Measurements from ENCODE around the gene NLRP6. TPM values are rescaled to one million over a fixed set of nuclear protein-coding genes. Genes with fewer than 3 reads are reported as not detected.

NLRP6 gene
- total RNA-seq, 1 donor from 2014 or later, result not detected

DNA sequence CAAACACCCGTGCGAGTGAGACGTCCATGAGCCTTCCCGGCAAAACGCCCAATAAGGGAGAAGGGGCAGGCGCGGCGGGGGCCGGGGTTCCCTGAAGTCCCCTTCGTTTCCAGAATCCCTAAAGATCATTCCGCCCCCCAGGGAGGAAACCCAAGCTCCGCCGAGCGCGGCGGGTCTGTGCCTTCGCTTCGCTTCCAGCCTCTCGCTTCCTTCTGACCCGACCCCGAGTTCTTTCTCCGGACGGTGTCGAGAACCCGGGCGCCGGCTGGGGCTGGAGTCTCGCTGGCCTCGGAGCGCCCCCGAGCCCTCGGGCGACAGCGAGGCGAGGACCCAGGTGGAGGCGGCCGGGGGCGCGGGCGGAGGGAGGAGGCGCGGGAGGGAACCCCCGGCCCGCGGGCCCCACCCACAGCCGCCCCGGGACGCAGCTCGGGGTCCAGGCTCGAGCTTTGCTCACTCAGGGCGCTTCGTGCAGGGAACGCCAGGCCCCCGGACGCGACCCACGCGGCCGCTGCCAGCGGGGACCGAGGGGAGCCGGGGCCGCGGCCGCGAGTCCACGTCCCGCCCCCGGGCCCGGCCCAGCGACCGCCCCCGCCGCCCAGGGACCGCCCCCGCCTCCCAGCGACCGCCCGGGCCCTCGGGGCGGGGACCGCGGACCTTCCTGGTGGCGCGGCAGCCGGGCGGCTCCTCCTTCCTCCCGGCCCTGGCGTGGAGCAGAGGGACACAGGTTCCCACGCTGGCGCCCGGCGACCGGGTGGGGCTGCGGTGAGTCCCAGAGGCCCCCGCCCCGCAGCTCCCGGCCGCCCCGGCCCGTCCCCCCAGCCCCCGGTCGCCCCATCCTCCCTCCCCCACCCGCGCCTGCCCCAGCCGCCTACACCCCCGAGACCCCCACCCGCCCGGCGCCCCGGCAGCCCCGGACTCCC, 10.5 kb downstream of the NLRP6 start, which contains the start of gene PGGHG:
TSS of gene PGGHG (plus strand) at position 649 of the 920 bp plus-strand sequence. CDS start 691 bp downstream, outside the sequence.
- no peaks in the 10 kb centered on the region for H3K9me3 Mint-ChIP-seq
- peak within 1 kb of the TSS; percentile 56 for H3K27ac Mint-ChIP-seq
- no peaks in the 10 kb centered on the region for H3K36me3 Mint-ChIP-seq
- TF ChIP-seq, protein P1, sequence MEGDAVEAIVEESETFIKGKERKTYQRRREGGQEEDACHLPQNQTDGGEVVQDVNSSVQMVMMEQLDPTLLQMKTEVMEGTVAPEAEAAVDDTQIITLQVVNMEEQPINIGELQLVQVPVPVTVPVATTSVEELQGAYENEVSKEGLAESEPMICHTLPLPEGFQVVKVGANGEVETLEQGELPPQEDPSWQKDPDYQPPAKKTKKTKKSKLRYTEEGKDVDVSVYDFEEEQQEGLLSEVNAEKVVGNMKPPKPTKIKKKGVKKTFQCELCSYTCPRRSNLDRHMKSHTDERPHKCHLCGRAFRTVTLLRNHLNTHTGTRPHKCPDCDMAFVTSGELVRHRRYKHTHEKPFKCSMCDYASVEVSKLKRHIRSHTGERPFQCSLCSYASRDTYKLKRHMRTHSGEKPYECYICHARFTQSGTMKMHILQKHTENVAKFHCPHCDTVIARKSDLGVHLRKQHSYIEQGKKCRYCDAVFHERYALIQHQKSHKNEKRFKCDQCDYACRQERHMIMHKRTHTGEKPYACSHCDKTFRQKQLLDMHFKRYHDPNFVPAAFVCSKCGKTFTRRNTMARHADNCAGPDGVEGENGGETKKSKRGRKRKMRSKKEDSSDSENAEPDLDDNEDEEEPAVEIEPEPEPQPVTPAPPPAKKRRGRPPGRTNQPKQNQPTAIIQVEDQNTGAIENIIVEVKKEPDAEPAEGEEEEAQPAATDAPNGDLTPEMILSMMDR (IDR thresholded peaks at IDR 0.05; ENCODE audit: unreplicated experiment), result no peak
- H3K27me3 Mint-ChIP-seq (ENCODE audit: low read depth), result peaks cover 10% of the 10 kb centered on the region
- DNase-seq (ENCODE audit: low spot score in 2 of 2, unreplicated experiment in 2 of 2), result peak; percentile 48 to 68
- peak within 1 kb of the TSS; percentile 75 for H3K4me3 Mint-ChIP-seq
- peaks cover 26% of the 10 kb centered on the region for H3K4me1 Mint-ChIP-seq

DNA sequence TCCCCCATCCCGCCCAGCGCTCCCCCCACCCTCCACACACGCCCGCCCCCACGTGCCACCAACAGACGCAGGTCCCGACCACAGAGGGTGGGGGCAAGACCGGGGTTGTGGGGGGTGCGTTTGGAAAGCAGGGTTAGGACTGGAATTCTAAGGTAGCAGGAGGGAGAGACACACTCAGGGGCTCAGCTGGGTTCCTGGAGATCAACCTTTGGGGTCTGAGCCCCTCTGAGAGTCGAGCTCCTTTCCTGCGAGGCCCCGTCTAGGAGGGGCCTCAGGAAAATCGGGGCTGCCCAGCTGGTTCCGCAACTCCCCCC, 11.1 kb downstream of the NLRP6 start:
- Mint-ChIP-seq H3K4me3 (peak overlapping the region; percentile 70), H3K9me3 (no peaks in the 10 kb centered on the region), H3K36me3 (no peaks in the 10 kb centered on the region), H3K27ac (peak overlapping the region; percentile 56), H3K27me3 (ENCODE audit: low read depth) (peaks cover 10% of the 10 kb centered on the region), H3K4me1 (peaks cover 24% of the 10 kb centered on the region)
- no peak for DNase-seq (ENCODE audit: low spot score in 2 of 2, unreplicated experiment in 2 of 2)
- TF ChIP-seq, protein P1 (IDR thresholded peaks at IDR 0.05; ENCODE audit: unreplicated experiment), result no peak

DNA sequence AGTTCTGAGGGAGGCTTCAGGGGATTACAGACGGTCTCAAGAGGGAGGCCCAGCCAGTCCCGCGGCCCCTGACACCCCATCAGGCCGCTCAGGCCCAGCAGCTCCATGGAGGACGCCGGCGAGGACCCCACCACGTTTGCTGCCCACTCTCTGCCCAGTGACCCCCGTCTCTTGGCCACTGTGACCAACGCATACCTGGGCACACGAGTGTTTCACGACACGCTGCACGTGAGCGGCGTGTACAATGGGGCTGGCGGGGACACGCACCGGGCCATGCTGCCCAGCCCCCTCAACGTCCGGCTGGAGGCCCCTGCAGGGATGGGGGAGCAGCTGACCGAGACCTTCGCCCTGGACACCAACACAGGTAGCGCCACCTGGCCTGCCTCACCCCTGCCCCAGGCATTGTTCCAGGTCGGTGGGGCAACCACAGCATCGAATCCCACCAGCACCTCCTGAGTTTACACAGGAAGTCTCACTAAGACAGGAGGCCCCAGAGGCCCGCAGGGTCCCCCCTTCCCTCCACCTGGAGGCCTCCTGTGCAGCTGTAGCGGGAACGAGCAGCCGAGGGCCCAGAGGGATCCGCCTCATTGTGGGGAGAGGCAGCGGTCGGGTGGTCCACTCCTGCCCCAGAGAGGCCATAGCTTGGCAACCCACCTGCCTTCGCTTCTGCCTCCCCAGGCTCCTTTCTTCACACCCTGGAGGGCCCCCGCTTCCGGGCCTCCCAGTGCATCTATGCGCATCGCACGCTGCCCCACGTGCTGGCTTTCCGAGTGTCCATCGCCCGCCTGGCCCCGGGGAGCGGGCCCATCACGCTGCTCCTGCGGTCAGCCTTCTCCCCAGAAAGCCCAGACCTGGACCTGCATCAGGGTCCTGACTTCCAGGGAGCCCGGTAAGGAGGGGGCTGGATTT, 11.8 kb downstream of the NLRP6 start:
- Mint-ChIP-seq H3K27ac (peak overlapping the region; percentile 56), H3K9me3 (no peaks in the 10 kb centered on the region), H3K27me3 (ENCODE audit: low read depth) (peaks cover 10% of the 10 kb centered on the region), H3K4me3 (peak overlapping the region; percentile 70), H3K36me3 (no peaks in the 10 kb centered on the region), H3K4me1 (peaks cover 24% of the 10 kb centered on the region)
- TF ChIP-seq, protein P1 (IDR thresholded peaks at IDR 0.05; ENCODE audit: unreplicated experiment), result no peak
- peak in 1 of 2 experiments; percentile 18 for DNase-seq (ENCODE audit: low spot score in 2 of 2, unreplicated experiment in 2 of 2)

DNA sequence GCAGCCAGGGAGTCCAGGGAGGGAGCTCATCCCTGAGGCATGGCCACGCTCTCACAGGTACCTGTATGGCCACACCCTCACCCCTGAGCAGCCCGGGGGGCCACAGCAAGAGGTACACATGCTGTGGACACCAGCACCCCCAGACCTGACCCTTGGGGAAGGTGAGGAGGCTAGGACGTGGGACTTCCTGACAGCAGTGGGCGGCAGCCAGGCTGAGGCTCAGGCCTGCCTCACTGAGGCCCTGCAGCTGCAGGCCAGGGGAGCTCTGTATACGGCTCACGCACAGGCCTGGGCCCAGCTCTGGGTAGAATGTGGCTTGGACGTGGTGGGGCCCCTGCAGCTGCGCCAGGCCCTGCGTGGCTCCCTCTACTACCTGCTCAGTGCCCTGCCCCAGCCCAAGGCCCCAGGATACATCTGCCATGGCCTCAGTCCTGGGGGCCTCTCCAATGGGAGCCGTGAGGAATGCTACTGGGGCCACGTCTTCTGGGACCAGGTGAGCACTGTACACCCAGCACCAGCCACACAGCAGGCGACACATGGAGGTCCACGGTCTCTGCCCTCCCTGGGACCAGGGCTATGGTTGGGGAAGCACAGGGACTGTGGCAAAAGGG, 12.5 kb downstream of the NLRP6 start:
- H3K4me1 Mint-ChIP-seq, result peaks cover 24% of the 10 kb centered on the region
- peak overlapping the region; percentile 19 for H3K27ac Mint-ChIP-seq
- peak in 1 of 2 experiments; percentile 2 for DNase-seq (ENCODE audit: low spot score in 2 of 2, unreplicated experiment in 2 of 2)
- H3K36me3 Mint-ChIP-seq, result no peaks in the 10 kb centered on the region
- peak overlapping the region; percentile 70 for H3K4me3 Mint-ChIP-seq
- H3K27me3 Mint-ChIP-seq (ENCODE audit: low read depth), result peaks cover 10% of the 10 kb centered on the region
- H3K9me3 Mint-ChIP-seq, result no peaks in the 10 kb centered on the region
- TF ChIP-seq, protein P1 (IDR thresholded peaks at IDR 0.05; ENCODE audit: unreplicated experiment), result no peak
